Measurements from ENCODE around the gene ALS2CL.

Gene ALS2CL

DNA sequence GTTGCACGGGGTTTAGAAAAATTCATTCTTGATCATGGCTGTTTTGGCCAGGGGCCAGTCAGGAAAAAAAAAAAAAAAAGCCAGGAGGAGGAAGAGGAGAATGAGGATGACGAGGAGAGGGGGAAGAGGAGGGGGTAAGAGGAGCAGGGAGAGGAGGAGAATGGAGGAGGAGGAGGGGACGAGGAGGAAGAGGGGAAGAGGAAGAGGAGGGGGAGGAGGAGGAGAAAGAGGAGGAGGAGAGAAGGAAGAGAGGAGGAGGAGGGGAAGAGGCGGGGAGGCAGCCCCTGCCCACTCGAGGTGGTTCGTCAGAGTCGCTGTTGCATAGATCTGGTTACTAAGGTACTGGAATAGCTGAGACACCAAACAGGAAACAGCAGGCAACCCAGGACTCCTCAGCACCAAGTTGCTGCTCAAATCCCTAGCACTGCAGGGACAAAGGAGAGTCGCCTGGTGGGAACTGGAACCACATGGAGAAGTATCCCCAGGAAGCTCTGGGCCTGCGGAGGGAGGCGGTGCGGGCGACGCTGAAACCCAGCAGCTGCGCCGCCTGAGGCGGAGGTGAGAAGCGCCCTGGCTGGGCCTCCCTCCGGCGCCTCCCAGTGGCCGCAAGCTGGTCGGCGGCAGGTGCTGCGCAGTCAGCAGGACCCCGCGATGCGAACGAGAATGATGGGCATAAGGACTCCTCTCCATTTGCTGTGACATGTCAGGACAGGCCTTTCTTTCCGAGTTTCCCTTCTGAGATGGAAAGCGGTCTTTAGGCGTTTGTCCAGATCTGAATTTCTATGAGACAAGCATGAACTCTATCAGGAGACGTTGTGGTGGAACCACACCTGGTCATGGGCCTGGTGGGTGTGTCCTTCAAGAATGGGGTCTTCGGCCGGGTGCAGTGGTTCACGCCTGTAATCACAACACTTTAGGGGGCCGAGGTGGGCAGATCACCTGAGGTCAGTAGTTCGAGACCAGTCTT is 63.6 kb downstream of the ALS2CL start:
- peak; percentile 61 to 78 for DNase-seq

DNA sequence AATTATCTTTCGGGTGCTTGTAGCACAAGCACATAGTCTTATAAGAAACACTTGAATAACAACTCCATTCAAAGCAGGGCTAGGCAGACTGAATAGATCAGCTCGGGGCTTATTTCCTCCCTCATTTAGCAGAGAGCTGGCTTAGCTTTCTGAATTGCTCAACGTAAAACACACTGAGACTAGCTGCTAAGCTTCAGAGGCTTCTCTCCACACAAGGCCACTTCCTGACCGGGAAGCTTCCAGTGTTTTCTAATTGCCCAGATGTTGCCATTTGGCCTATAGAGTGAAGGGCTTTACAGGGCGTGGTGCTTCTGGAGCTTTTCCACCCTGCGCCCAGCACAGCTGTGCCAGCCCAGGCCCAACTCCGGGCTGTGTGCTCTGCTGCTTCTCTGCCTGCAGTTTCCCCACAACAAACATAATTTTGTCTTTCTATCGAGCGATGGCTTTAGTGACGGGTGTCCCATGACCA is 64.5 kb downstream of the ALS2CL start:
- DNase-seq, result peak; percentile 27 to 38

DNA sequence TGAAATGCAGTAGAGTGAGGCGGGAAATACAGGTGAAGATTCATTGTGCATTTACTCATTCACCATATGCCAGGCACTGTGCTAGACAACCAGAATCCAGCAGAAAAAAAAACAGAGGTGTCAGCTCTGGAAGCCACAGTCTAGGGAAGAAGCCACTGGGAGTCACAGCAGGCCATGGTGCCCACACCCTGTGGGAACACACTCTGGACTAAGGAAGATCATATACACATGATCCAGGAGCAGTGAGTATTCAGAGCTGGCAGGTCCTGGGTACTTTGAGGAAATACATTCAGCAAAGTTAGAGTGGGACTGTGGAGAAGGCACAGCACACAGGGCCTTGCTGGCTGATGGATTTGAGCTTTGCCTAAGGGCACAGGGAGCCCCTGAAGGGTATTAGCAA is 66.4 kb downstream of the ALS2CL start:
- no peak for DNase-seq

DNA sequence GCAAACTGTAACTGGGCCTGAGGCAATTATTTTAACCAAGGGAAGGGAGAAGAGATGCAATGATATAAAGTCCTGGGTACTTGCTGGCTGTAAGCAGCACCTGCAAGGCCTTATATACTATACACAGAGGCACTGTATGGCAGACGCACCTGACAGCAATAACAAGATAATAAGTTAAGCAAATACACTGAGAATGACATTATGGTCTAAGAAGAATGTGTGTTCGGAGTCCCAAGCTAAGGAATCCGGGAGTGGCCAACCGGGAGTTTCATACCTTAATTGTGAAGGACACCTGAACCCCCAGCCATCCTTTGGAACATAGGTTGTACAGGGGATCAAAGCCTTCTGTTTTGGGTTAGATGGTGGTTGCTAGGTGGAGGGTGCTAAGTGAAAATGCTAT is 67.4 kb downstream of the ALS2CL start:
- DNase-seq, result no peak

DNA sequence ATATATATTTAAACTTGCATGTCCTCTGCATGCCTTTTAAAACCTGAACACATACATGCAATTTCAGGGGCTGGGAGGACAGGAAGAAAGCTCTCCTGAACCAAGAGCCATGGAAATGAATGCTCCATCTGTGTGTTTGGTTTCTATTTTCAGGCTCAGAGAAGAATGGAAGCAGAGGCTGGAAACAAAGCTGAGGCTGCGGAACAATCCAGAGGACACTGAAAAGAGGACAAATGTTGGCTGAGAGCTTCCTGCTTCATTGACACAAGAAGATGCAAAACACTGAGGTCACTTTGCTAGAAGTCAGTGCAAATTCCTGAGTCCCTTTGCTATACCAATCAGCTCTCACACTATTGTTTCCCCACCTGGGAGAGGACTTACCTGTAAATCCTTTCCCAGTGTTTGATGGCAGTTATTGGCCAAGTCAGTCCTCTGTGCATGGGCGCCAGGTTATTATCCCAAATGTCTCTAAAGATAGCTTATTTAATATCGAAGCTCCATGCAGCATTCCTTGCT is 68.4 kb downstream of the ALS2CL start:
- DNase-seq, result no peak

DNA sequence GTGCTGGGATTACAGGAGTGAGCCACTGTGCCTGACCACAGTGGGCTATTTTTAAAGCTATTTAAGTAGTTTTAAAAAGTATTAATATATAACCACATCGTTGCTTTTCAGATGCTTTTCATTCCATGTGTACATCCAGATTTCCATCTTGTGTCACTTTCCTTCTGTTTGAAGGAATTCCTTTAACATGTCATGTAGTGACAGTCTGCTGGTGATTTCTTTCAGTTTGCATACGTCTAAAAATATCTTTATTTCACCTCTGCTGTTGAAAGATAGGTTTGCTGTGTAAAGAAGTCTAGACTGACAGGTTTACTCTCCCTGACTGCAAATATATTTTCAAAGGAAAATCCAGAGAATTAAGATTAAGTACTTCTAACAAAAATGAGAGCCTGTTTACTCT is 68.9 kb downstream of the ALS2CL start:
- DNase-seq, result no peak

DNA sequence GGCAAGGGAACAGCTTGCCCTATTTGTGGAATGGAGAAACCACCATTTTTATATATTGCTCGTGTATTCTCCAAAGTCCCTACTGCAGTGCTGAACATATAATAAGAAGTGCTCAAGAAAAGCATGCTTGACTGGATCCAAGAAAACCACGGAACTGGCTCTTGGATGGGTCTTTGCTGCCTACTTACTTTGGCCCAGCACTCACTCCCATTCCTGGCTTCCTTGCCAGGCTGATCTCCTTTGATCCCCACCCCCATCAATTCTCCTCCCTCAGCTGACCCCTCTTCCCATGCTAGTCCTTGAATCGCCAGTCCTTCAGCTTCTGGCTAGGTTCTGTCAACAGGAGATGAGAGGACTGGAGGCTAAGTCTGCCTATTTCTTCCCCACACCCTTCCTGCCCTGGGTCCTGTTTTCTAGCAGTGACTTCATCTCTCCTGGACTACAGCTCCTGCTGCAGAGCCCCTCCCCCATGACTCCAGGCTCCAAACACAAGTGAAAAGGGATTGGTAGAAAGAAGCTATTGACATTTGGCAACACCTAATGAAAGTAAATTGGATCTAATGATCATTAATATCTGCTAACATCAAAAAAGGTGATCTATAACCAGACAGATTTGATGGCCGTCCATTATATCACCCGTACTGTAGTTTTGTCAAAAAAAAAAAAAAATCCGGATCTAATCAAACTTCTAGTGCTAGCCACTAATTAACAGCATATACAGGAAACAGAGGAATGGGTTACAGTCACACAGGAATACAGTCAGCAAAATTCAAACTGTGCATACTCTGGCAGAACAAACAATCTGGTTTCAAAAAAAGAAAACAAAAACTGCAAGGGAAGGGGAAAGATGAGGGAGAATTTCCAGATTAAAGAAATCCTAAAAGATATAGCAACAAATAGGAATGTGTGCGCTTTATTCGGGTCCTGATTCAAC is 73.4 kb downstream of the ALS2CL start:
- no peak for DNase-seq

Data from hippocampal formation (tissue), 2 donors.